HG03469 (cell line): ENCODE measurements around the gene TBCB.
"Not testable (repeated sequence)": the region's sequence is repeated elsewhere in the genome, so short reads cannot be mapped to it uniquely, and the experiment has no call there.

Source experiments
- ATAC-seq: cut with Tn5 transposase; IDR thresholded peaks from one replicate; pipeline ENCODE4 v1.9.1; 2021; ENCODE audit warnings: mild to moderate bottlenecking, moderate library complexity, moderate number of reproducible peaks; ENCODE audit not compliant: unreplicated experiment

The TBCB gene, protein sequence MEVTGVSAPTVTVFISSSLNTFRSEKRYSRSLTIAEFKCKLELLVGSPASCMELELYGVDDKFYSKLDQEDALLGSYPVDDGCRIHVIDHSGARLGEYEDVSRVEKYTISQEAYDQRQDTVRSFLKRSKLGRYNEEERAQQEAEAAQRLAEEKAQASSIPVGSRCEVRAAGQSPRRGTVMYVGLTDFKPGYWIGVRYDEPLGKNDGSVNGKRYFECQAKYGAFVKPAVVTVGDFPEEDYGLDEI

GRCh38 chr19:36115453-36116343 is at the start of gene TBCB:
Gene TBCB (plus strand): TSS chr19:36115468. CDS start chr19:36115561, 93 bp downstream.
- ATAC-seq = peak; percentile 1

- no peak for ATAC-seq
Observed at GRCh38 chr19:36067681-36068080, 47.6 kb upstream of the TBCB start.

GRCh38 chr19:36068810-36069499 is 46.3 kb upstream of the TBCB start:
- not testable (repeated sequence) for ATAC-seq

GRCh38 chr19:36072081-36072480 is 43.2 kb upstream of the TBCB start:
- ATAC-seq = no peak

GRCh38 chr19:36073121-36073876 is 42.0 kb upstream of the TBCB start:
- ATAC-seq = no peak

GRCh38 chr19:36079389-36079945 is 35.8 kb upstream of the TBCB start:
- no peak for ATAC-seq

DNA sequence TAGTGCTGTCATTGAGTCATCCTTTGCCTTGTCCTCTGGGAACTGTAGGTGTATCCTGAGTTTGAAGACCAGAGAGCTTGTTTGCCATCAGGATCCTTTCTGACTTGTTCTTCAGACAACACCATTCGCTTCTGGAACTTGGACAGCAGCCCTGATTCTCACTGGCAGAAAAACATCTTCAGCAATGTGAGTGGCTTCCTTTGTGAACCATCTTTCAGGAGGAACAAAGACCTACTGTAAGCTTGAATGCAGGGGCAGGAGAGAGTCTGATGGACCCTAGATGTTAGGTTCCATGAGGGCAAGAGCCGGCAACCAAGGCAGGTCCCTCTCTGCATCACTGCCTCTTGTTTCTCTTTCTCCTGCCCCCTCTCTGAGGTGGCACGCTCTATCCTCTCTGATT is 33.9 kb upstream of the TBCB start:
- no peak for ATAC-seq

- ATAC-seq = no peak
Observed at GRCh38 chr19:36081894-36082293, 33.4 kb upstream of the TBCB start.

DNA sequence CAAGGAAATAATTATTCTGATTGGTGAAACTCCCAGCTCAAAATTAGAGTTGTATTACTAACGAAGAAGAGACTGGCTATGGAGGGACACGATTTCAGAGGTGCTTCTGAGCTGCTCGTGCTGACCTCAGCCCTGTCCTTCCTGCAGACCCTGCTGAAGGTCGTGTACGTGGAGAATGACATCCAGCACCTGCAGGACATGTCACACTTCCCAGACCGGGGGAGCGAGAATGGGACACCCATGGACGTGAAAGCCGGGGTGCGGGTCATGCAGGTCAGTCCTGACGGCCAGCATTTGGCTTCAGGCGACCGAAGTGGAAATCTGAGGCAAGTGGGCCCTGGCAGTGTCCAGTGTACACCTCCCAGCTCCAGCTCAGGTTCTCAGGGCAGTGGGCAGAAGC is 32.4 kb upstream of the TBCB start:
- no peak for ATAC-seq

DNA sequence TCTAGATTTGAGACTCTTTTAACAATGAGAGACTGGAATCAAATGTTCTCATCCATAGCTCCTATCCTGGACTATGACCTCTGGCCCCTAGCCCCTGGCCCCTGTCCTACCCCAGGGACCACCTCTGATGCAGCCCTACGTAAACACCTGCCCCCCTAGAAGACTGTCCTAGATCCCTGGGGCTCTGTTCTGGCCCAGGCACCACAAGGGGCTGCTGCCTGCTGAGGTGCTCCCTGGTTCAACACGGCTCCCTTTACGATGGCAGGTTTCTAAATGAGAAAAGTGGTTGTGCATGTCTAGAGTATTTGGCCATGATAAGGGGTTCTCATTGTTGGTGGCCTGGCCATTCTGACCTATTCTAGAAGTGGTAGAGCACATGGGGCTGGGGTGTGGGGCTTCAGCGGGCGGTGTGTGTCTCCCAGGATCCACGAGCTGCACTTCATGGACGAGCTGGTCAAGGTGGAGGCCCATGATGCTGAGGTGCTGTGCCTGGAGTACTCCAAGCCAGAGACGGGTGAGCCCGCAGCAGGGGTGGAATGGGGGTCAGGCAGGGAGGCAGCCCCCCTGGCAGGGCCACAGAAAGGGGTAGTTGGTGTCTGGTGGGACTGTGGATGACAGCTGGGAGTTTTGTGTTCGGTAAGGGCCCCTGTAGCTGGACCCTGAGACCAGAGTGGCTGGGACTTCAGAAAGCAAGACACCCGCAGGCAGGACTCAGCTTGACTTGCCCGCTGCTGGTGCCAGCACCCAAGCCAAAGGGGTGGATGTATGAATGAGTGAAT is 30.8 kb upstream of the TBCB start:
- ATAC-seq = no peak

DNA sequence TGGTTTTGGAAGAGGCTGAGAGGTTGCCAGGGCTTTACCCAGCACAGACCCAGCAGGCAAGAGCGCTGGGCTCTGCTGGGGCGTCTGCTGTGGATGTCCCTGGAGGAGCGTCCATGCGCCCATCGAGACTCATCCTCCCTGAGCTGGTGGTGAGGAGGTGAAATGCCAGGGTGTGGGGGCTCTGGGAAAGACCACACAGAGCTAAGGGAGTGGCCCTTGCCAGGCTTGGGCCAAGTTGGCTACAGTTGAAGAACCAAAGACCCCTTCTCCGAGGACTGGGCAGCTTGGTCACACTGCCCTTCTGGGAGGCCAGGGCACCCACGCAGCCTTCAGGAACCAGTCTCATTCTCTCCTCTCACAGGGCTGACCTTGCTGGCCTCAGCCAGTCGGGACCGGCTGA is 28.9 kb upstream of the TBCB start:
- ATAC-seq = no peak

DNA sequence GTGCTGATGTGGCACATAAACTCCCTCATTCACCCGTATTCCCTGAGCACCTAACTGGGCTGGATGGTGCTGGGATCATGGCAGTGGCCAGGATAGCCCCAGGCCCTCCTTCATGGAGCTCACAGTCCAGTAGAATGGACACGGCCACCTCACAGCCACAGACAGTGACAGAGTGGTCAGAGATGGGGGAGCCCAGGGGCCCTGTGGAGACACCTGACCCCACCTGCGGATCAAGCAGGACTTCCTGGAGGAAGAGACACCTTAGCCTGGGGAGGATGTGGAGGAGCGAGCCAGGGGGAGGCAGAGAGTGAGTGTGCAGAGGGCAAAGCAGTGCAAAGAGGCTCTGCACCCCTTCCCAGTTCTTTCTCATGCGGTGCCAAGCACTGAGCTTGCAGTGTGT is 25.4 kb upstream of the TBCB start:
- ATAC-seq = no peak

- ATAC-seq = no peak
Observed at GRCh38 chr19:36090910-36091695, 24.2 kb upstream of the TBCB start.

- no peak for ATAC-seq
Observed at GRCh38 chr19:36092566-36092965, 22.7 kb upstream of the TBCB start.

GRCh38 chr19:36093146-36093662 is 22.1 kb upstream of the TBCB start:
- no peak for ATAC-seq

DNA sequence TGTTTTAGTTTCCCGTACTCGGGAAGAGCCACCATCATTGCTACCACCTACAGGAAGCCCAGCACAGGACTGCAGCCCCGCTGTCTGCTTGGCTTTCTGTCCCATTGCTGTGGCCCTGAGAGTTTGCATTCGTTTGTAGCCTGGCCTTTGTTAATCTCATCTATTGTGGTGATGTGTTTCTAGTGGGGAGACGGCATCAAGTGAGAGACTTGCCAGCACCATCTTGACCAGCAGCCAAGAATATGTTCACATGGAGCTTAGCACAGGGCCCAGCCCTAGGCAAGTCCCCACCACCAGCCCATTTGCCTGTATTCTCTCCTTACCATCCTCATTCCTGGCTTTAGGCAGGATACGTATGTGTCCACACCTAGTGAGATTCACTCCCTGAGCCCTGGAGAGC is 21.6 kb upstream of the TBCB start:
- no peak for ATAC-seq

DNA sequence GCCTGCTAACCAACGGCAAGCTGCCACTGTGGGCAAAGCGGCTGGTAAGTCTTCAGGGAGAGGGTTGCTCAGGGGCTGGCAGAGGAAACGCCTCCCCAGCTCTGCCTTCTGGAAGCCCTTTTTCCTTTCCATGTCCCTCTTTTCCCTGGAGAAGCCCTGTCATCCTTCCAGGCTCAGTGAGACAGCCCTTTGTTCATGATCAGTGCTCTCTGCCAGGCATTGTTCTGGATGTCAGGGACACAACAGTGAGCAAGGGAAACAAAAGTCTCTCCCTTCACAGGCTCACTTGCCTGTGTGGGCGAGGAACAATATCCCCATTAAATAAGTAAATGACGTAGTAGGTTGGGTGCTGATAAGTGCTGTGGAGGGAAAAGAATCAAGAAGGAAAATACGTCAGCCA is 18.2 kb upstream of the TBCB start:
- no peak for ATAC-seq

- no peak for ATAC-seq
Observed at GRCh38 chr19:36099166-36099785, 16.0 kb upstream of the TBCB start.
